GM12891 (cell line): ENCODE measurements around the gene ENPEP.
A peak's percentile ranks its signal among the peaks of the same experiment; 100 is the strongest.

Source experiments
- DNase-seq: peaks from one replicate; pipeline ENCODE4 v3.0.0; 2011; ENCODE audit warnings: low spot score; ENCODE audit not compliant: insufficient read length
- FAIRE-seq: peaks from 2 replicates; lab custom pipeline; 2011; peaks lifted over from hg19 to GRCh38; lab: Jason Lieb, UNC
- PAX5 ChIP-seq: IDR thresholded peaks from 2 replicates; pipeline ENCODE4 v1.6.1; 2011; ENCODE audit warnings: low read length, moderate library complexity, mild to moderate bottlenecking; ENCODE audit not compliant: insufficient read depth, severe bottlenecking
- POLR2A ChIP-seq: IDR thresholded peaks from 2 replicates; pipeline ENCODE4 v1.6.1; 2011; ENCODE audit warnings: low read depth, low read length, control low read depth
- POLR2AphosphoS5 ChIP-seq: IDR thresholded peaks from 2 replicates; pipeline ENCODE4 v1.6.1; 2011; ENCODE audit warnings: low read depth, low read length, control low read depth
- POU2F2 ChIP-seq: IDR thresholded peaks from 2 replicates; pipeline ENCODE4 v1.6.1; 2011; ENCODE audit warnings: low read depth, mild to moderate bottlenecking, control low read depth, low read length, moderate library complexity
- SPI1 ChIP-seq: IDR thresholded peaks from 2 replicates; pipeline ENCODE4 v1.6.1; 2011; ENCODE audit warnings: low read depth, low read length, control low read depth
- TAF1 ChIP-seq: IDR thresholded peaks from 2 replicates; pipeline ENCODE4 v1.6.1; 2011; ENCODE audit warnings: low read depth, low read length, control low read depth

Gene ENPEP

DNA sequence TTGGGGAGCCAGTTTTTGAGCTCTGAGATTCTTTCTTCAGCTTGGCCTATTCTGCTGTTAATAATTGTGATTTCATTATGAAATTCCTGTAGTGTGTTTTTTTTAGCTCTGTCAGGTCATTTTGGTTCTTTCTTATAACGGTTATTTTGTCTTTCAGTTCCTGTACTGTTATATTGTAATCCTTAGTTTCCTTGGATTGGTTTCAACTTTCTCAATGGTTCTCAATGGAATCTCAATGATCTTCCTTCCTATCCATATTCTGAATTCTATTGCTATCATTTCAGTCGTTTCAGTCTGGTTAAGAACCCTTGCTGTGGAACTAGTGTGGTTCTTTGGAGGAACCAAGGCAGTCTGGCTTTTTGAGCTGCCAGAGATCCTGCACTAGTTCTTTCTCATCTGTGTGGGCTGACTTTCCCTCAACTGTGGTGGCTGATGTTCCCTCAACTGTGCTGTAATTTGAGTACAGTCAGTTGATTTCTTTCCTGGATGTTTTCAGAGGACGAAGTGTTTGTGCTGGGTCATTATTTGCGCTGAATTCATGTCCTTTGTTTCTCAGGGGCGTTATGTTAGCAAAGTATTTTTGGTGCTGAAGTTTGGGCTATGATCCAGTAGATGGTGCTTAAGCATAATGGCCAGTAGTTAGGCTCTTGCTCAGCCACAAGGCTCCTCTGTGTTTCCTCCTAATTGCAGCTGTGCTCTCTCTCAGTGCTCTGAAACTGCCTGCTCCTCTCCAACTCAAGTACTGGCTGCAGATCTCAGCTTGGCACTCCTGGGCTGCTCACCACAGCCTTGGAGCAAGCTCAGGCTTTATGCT, 27.5 kb downstream of the ENPEP start:
- no peak for TF ChIP-seq SPI1
- no peak for TF ChIP-seq PAX5
- no peak for TF ChIP-seq TAF1
- no peak for TF ChIP-seq POLR2AphosphoS5
- TF ChIP-seq POU2F2, result no peak
- no peak for TF ChIP-seq POLR2A
- peak; percentile 84 for FAIRE-seq
- no peak for DNase-seq

DNA sequence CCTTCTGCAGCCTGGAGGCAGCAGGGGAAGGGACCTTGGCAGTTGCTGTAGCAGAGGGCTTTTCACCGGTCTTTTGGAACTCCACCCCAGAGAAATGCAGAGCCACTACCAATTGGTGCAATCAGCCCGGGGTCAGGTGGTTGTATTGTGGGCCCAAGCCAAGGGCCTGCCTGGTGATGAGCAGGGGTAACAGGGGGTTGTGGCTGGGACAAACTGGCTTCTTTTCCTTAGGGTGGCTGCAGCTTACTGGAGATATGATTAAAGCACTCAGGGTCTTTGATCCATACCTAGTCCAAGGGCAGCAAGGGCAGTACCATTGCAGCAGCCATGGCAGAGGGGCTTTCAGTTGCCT, 28.1 kb downstream of the ENPEP start:
- TF ChIP-seq POLR2AphosphoS5 (no peak), TAF1 (no peak), SPI1 (no peak), POLR2A (no peak), POU2F2 (no peak), PAX5 (no peak)
- DNase-seq, result no peak
- FAIRE-seq, result no peak

DNA sequence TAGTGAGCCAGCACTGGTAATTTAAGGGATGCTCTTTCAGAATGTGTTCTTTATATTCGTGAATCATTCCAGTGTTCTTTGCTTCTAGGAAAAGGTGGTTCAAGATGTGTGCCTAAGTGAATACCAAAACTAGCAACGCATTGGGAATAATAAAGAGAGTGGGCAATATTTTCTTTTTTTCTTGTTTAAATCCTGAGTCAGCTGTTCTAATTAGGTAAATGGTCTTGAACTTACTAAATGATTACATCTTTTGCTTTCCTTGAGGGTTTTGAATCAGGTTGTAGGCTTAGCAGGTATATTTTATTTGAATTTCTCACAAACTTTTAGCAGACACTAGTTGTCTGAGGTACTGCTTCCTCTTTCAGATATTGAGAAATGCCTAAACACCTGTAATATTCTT, 29.5 kb downstream of the ENPEP start:
- TF ChIP-seq POLR2A, result no peak
- no peak for TF ChIP-seq POU2F2
- TF ChIP-seq TAF1, result no peak
- no peak for TF ChIP-seq SPI1
- TF ChIP-seq POLR2AphosphoS5, result no peak
- TF ChIP-seq PAX5, result no peak

DNA sequence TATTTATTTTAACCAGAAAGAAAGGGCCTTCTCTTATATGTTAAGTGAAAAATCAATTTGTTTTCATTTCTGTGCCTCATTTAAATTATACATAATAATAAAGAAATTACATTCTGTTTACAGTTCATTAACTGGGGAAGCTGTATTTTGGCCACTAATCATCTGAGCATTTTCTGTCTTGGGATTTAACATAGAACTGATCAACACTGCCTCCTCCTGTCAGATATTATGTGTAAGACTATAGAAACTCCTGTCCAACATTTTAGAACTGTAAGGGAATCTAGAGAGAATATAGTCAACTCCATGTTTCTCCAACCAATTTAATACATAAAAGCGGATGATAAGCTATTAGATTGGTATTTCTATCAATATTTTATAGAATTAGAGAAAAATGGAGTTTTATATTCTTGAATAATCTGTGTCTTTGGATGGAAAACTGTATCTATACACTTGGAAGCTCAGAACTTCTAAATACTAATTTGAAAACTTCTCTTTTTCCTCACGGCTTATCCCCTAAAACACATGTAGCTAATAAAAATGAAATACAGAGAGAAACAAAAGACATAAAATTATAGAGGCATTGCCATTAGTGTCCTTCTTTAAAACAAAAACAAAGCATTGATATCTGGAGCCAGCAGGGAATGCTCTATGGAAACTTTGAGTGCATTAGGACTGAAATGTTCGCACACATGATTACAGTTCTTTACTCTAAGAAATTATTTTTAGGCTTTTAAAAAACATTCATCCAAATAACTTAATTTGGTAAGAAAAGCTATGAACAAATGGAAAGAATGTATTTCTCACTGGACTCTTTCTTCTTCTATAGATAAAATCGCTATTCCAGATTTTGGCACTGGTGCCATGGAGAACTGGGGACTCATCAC, 33.1 kb downstream of the ENPEP start:
- no peak for DNase-seq
- peak; percentile 67 for FAIRE-seq
- no peak for TF ChIP-seq PAX5
- TF ChIP-seq SPI1, result no peak
- no peak for TF ChIP-seq POLR2A
- no peak for TF ChIP-seq POLR2AphosphoS5
- no peak for TF ChIP-seq POU2F2
- no peak for TF ChIP-seq TAF1

More for the DNA sequence above, 29.5 kb downstream of the ENPEP start:
- no peak for FAIRE-seq
- DNase-seq, result no peak

DNA sequence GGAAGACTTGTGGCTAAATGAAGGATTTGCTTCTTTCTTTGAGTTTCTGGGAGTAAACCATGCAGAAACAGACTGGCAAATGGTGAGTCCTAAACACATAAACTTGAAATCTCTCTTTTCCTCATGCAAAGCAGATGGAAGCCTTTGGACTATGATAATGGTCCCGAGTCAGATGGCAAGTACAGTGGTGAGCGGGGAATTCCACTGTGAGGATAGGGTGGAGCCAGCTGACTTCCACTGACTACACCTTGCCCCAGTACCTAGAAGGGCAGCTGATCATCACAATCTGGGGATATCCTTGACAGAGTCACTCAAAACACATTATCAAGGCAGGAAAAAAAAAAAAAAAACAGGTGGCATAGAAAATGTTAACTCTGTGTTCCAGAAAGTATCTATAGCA, 34.3 kb downstream of the ENPEP start:
- DNase-seq, result no peak
- no peak for FAIRE-seq
- TF ChIP-seq SPI1 (no peak), TAF1 (no peak), PAX5 (no peak), POLR2AphosphoS5 (no peak), POLR2A (no peak), POU2F2 (no peak)

DNA sequence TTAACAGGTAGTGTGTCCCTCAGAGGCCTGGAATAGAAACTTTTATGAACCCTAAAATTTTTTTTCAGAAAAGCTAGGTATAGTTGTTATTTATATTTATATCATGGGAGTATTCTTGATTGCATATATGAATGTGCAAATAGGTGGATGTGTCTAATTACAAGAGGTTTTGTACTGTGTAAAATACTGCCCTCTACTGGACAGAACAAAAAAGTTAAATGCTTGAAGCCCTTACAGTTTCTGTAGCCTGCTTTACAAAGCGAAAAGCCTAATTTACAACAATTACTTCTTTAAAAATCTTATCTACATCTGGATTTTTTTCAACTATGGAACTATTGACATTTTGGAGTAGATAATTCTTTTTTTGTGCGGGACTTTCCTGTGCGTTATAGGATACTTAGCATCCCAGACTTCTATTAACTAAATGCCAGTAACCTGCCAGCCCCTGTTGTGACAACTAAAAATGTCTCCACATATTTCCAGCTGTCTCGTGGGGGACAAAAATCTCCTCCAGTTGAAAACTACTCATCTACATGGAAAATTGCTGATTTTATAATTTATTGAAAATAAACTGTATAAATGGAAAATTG, 35.1 kb downstream of the ENPEP start:
- no peak for DNase-seq
- FAIRE-seq, result no peak
- no peak for TF ChIP-seq SPI1

DNA sequence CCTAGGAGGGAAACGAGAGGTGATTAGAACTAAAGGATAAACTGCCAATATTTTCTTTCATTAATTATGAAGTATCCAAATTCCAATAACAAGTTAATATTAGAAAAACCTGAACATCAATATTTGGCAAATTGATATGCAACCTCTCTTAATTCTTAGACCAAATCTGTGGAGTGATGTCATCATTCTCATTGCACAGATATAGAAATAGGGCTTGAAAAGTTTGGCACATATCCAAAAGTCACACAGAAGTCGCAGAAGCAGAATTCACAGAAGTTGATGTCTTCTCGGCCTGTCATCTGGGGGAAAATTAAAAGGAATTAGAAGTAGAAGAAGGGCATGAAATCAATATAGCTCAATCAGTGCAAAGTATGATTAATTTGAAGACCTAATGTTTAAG, 36.9 kb downstream of the ENPEP start:
- FAIRE-seq (no peak), DNase-seq (no peak)
- no peak for TF ChIP-seq POLR2A
- TF ChIP-seq POLR2AphosphoS5, result no peak
- TF ChIP-seq PAX5, result no peak
- no peak for TF ChIP-seq SPI1

DNA sequence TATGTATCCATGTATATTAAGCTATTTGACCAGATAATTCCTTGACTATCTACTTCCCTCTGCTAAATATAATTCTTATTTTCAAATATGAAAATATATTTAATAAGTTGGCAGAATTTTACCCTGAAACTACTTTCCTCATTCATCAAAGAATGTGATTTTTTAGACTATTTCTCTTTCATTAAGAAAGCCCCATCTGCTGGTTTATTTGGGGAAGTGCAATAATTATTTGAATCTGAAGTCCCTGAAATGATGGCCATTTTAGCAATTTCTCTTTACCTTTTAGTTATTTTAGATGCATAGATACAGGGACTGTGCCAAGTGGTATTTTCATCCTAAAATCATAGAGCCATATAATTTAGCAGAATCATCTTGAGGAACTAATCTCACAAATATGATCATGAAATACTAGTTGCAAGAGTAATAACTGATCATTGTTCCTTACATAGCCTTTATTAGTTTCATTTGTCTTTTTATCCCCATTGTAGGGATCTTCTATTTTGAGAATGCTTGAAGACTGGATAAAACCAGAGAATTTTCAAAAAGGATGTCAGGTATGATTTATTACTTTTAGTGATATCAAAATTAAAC, 39.0 kb downstream of the ENPEP start:
- peak; percentile 12; the same call in 1 of the 2 replicates for TF ChIP-seq SPI1
- no peak for TF ChIP-seq TAF1
- FAIRE-seq, result no peak
- DNase-seq, result no peak

DNA sequence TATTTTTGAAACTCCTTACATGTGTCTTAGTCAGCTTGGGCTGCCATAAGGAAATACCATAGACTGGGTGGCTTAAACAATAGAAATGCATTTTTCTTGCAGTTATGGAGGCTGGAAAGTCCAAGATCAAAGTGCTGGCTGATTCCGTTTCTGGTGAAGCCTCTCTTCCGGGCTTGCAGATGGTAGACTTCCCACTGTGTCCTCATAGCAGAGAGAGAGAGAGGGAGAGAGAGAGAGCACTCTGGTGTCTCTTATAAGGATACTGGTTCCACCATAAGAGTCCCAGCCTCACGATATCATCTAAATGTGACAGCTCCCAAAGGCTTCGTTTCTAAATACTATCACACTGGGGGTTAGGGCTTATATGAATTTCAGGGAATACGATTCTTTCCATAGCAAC, 39.7 kb downstream of the ENPEP start:
- DNase-seq, result no peak
- peak; percentile 16 for FAIRE-seq
- TF ChIP-seq POU2F2 (no peak), TAF1 (no peak), POLR2A (no peak), POLR2AphosphoS5 (no peak), SPI1 (no peak), PAX5 (no peak)
